CD4-positive, CD25-positive, alpha-beta regulatory T cell (primary cell): Measurements from ENCODE around the gene VPS37C. TPM values are rescaled to one million over a fixed set of nuclear protein-coding genes. Genes with fewer than 3 reads are reported as not detected.

ENCODE experiments used
- ATAC-seq, 2 donors: fragments of 150-1000 bp; cut with Tn5 transposase; one replicate each; pipeline ENCODE4 v1.10.0; 2021; ENCODE audit warnings: low read depth in 2 of 2, moderate number of reproducible peaks in 2 of 2, moderate library complexity in 1 of 2
- DNase-seq, 3 donors: peaks; one replicate each; pipeline versions ENCODE4 v3.0.0 to v3.0.0-alpha.2; 2012 to 2022; ENCODE audit warnings: mixed read lengths in 1 of 3
- H3K27ac ChIP-seq: one replicate; pipeline ENCODE4 v1.7.0; 2013; ENCODE audit warnings: mild to moderate bottlenecking, low read length; ENCODE audit not compliant: insufficient read depth, poor library complexity, severe bottlenecking
- H3K27me3 ChIP-seq: one replicate; pipeline ENCODE4 v1.7.0; 2013; ENCODE audit warnings: low read length; ENCODE audit not compliant: control insufficient read depth, insufficient read depth
- H3K36me3 ChIP-seq: one replicate; pipeline ENCODE4 v1.7.0; 2013; ENCODE audit warnings: mild to moderate bottlenecking, low read length, moderate library complexity; ENCODE audit not compliant: control insufficient read depth, insufficient read depth
- H3K4me1 ChIP-seq: 2 replicates; pipeline ENCODE4 v1.7.0; 2013; ENCODE audit warnings: mild to moderate bottlenecking, low read length; ENCODE audit not compliant: insufficient read depth, control insufficient read depth, poor library complexity, severe bottlenecking
- H3K4me3 ChIP-seq: one replicate; pipeline ENCODE4 v1.7.0; 2013; ENCODE audit warnings: low read depth, mild to moderate bottlenecking, low read length, moderate library complexity
- H3K9me3 ChIP-seq, 2 experiments: 1 replicate in 1 of 2; 2 replicates in 1 of 2; pipeline ENCODE4 v1.7.0; 2013; ENCODE audit warnings: low read length in 2 of 2, mild to moderate bottlenecking in 1 of 2, moderate library complexity in 1 of 2; ENCODE audit not compliant: control insufficient read depth in 2 of 2
- H3K27ac Mint-ChIP-seq, 3 donors: one replicate each; pipeline ENCODE4 v1.8.0; 2020 to 2022; ENCODE audit warnings: mild to moderate bottlenecking in 3 of 3, mixed read lengths in 3 of 3, moderate library complexity in 2 of 3
- H3K27me3 Mint-ChIP-seq: one replicate; pipeline ENCODE4 v1.8.0; 2022; ENCODE audit warnings: mild to moderate bottlenecking, mixed read lengths
- H3K36me3 Mint-ChIP-seq: one replicate; pipeline ENCODE4 v1.8.0; 2020; ENCODE audit warnings: mixed read lengths
- H3K4me1 Mint-ChIP-seq, 4 donors: one replicate each; pipeline ENCODE4 v1.8.0; 2020 to 2022; ENCODE audit warnings: mixed read lengths in 4 of 4, mild to moderate bottlenecking in 1 of 4
- H3K4me3 Mint-ChIP-seq, 4 donors: one replicate each; pipeline ENCODE4 v1.8.0; 2020 to 2022; ENCODE audit warnings: mild to moderate bottlenecking in 4 of 4, mixed read lengths in 4 of 4, moderate library complexity in 3 of 4
- H3K9me3 Mint-ChIP-seq, 7 donors: one replicate each; pipeline ENCODE4 v1.8.0; 2020 to 2022; ENCODE audit warnings: mixed read lengths in 7 of 7, mild to moderate bottlenecking in 3 of 7, moderate library complexity in 2 of 7
- polyA plus RNA-seq, 4 donors: library from polyadenylated mRNA; unstranded; fragments of 300-500 nt; fragmentation: Illumina TruSeq; gene quantifications; one replicate each; pipeline ENCODE4 v1.2.3, GENCODE V29; 2021
- total RNA-seq: library from RNA; stranded (reverse); gene quantifications from one replicate; pipeline ENCODE4 v1.2.3, GENCODE V29; 2022

The VPS37C gene
- total and polyA plus RNA-seq, 5 donors from 2014 or later, result 0.30 to 2.8 (median 0.65) TPM

DNA sequence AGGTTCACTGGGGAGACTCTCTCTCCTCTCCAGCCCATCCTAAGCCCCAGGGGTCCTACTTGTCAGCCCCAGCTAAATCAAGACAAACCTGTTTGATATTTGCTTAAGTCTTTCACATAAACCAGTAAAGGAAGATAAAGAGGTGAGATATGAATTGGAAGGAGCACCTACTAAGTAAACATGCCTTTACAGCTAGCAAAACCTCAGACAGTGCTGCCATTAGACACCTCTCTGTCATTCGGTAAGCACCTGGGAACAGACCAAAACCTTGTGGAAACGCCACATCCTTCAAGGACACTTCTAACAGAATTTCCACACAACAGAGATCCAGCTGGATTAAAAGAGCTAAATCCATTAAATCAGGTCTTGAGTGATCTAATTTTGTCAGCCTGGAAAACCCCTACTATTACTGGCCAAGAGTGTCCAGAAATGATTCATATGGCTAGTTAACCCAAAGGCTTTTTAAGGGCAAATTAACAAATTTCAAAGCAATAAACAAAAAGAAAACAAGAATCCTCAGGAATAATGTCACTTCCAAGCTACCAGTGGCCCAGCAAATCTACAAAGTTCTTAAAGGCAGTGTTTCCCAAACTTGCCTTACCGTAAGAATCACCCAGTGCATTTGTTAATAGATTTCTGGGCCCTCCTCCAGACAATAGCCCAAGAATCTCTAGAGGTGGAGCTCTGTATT, 2.4 kb downstream of the VPS37C start:
- Histone ChIP-seq H3K36me3 (peaks cover 2% of the 10 kb centered on the region), H3K9me3 (peaks cover 0 to 16% of the 10 kb centered on the region in 2 experiments), H3K4me1 (peaks cover 18% of the 10 kb centered on the region), H3K27me3 (no peaks in the 10 kb centered on the region), H3K4me3 (no peak overlapping the region), H3K27ac (no peak overlapping the region)
- DNase-seq (no peak), ATAC-seq (no peak)
- peaks cover 0 to 22% (median 9%) of the 10 kb centered on the region in 7 donors for H3K9me3 Mint-ChIP-seq
- H3K4me1 Mint-ChIP-seq, result peaks cover 26 to 46% (median 36%) of the 10 kb centered on the region in 4 donors
- H3K4me3 Mint-ChIP-seq, result peak overlapping the region in 3 of 4 donors; percentile 42 to 77 (median 47)
- peaks cover 22% of the 10 kb centered on the region for H3K36me3 Mint-ChIP-seq
- peaks cover 10% of the 10 kb centered on the region for H3K27me3 Mint-ChIP-seq
- H3K27ac Mint-ChIP-seq, result peak overlapping the region in 2 of 3 donors; percentile 2 to 15

DNA sequence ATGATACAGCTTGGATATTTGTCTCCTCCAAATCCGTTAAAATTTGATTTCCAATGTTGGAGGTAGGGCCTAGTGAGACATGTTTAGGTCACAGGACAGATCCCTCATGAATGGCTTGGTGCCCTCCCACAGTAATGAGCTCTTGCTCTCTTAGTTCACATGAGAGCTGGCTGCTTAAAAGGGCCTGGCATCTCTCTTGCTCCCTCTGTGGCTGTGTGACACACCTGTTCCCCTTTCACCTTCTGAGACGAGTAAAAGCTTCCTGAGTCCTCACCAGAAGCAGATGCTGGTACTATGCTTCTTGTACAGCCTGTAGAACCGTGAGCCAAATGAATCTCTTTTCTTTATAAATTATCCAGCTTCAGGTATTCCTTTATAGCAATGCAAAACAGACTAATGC, 3.5 kb downstream of the VPS37C start:
- peak overlapping the region in 2 of 3 donors; percentile 2 to 15 for H3K27ac Mint-ChIP-seq
- Histone ChIP-seq H3K9me3 (peaks cover 0 to 16% of the 10 kb centered on the region in 2 experiments), H3K27me3 (no peaks in the 10 kb centered on the region), H3K4me1 (peaks cover 18% of the 10 kb centered on the region), H3K36me3 (peaks cover 2% of the 10 kb centered on the region), H3K27ac (no peak overlapping the region), H3K4me3 (no peak overlapping the region)
- peak overlapping the region in 2 of 4 donors; percentile 22 to 77 for H3K4me3 Mint-ChIP-seq
- peak in 1 of 3 donors; percentile 36 for DNase-seq
- H3K4me1 Mint-ChIP-seq, result peaks cover 23 to 41% (median 37%) of the 10 kb centered on the region in 4 donors
- peaks cover 10% of the 10 kb centered on the region for H3K27me3 Mint-ChIP-seq
- H3K36me3 Mint-ChIP-seq, result peaks cover 22% of the 10 kb centered on the region
- peaks cover 0 to 22% (median 9%) of the 10 kb centered on the region in 7 donors for H3K9me3 Mint-ChIP-seq
- ATAC-seq, result no peak

DNA sequence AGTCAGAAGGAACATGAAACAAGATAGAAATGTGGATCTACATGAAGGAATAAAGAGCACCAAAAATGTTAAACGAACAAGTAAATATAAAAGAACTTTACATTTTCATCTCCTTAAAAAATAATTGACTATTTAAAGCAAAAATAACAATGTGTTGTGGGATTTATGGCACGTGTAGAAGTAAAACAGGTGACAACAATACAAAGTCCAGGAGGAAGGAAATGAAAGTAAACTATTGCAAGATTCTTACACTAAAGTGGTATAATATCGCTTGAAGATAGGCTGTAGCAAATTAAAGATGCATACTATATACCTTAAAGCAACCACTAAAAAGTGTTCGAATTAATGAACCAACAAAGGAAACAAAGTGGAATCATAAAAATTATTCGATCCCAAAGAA, 5.5 kb downstream of the VPS37C start:
- Mint-ChIP-seq H3K4me1 (peaks cover 21 to 38% (median 27%) of the 10 kb centered on the region in 4 donors), H3K27ac (peak overlapping the region in 1 of 3 donors; percentile 86), H3K4me3 (peak overlapping the region in 1 of 4 donors; percentile 40), H3K27me3 (no peaks in the 10 kb centered on the region), H3K9me3 (peaks cover 0 to 22% (median 7%) of the 10 kb centered on the region in 7 donors), H3K36me3 (peaks cover 22% of the 10 kb centered on the region)
- Histone ChIP-seq H3K27me3 (no peaks in the 10 kb centered on the region), H3K4me3 (no peak overlapping the region), H3K36me3 (peaks cover 2% of the 10 kb centered on the region), H3K9me3 (peaks cover 0 to 16% of the 10 kb centered on the region in 2 experiments), H3K27ac (no peak overlapping the region), H3K4me1 (peaks cover 7% of the 10 kb centered on the region)
- no peak for DNase-seq
- no peak for ATAC-seq

DNA sequence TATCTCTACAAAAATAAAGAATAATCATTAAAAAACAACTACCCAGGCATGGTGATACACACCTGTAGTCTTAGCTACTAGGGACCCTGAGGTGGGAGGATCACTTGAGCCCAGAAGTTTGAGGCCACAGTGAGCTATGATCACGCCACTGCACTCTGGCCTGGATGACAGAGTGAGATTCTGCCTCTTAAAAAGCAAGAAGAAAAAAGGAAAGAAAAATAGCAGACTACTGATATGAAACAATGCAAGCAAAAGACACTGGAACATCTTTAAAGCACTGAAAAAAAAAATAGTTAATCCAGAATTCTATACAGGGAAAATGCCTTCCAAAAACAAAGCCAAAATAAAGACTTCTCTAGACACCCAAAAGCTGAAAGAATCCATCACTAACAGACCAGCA, 5.9 kb downstream of the VPS37C start:
- H3K4me1 Mint-ChIP-seq, result peaks cover 17 to 38% (median 25%) of the 10 kb centered on the region in 4 donors
- peaks cover 22% of the 10 kb centered on the region for H3K36me3 Mint-ChIP-seq
- no peak overlapping the region for H3K4me3 ChIP-seq
- H3K27ac Mint-ChIP-seq, result no peak overlapping the region
- H3K4me1 ChIP-seq, result peaks cover 3% of the 10 kb centered on the region
- DNase-seq, result no peak
- no peaks in the 10 kb centered on the region for H3K27me3 ChIP-seq
- H3K9me3 Mint-ChIP-seq, result peaks cover 0 to 22% (median 7%) of the 10 kb centered on the region in 7 donors
- H3K9me3 ChIP-seq, result peaks cover 0 to 16% of the 10 kb centered on the region in 2 experiments
- ATAC-seq, result no peak
- no peaks in the 10 kb centered on the region for H3K27me3 Mint-ChIP-seq
- no peak overlapping the region for H3K4me3 Mint-ChIP-seq
- no peak overlapping the region for H3K27ac ChIP-seq
- H3K36me3 ChIP-seq, result peaks cover 2% of the 10 kb centered on the region

DNA sequence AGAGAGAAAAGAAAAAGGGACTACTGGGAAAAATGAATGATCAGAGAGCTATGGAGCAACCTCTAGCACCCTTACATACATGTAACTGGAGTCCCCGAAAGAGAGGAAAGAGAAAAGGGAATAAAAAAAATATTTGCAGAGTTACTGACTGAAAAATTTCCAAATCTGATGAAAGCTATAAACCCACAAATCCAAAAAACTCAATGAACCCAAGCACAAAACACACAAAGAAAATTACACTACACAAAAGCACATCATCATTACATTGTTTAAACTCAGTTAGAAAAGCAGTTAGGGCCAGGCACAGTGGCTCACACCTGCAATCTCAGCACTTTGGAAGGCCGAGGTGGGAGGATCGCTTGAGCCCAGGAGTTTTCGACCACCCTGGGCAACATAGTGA, 6.7 kb downstream of the VPS37C start:
- Mint-ChIP-seq H3K4me1 (peaks cover 17 to 34% (median 21%) of the 10 kb centered on the region in 4 donors), H3K27ac (no peak overlapping the region), H3K27me3 (no peaks in the 10 kb centered on the region), H3K9me3 (peaks cover 0 to 22% (median 7%) of the 10 kb centered on the region in 7 donors), H3K36me3 (peaks cover 22% of the 10 kb centered on the region), H3K4me3 (peak overlapping the region in 1 of 4 donors; percentile 22)
- H3K27me3 ChIP-seq, result no peaks in the 10 kb centered on the region
- DNase-seq (no peak), ATAC-seq (no peak)
- no peak overlapping the region for H3K4me3 ChIP-seq
- H3K9me3 ChIP-seq, result peaks cover 0 to 16% of the 10 kb centered on the region in 2 experiments
- peaks cover 2% of the 10 kb centered on the region for H3K36me3 ChIP-seq
- H3K4me1 ChIP-seq, result no peaks in the 10 kb centered on the region
- H3K27ac ChIP-seq, result no peak overlapping the region

DNA sequence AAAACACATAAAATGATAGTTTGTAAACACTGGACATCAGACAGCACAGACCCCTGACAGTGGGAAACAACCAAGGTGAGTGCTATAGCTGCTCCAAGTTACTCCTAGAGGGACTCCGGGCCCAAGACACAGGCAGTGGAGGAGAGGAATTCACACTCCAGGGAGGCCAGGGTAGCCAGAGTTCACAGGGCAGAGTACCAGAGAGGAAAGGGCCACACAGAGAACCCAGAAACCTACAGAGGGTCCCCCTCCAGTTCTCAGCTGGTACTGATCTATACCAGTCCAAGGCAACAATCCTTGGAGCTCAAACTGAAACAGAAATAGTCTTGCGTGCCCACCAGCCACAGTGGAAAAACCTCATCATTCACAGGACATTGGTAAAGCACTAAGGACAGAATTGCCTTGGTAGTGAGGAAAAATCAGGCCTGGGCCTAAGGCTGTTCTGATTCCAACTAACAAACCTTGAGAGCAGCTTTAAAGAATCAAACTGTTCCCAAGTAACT, 7.6 kb downstream of the VPS37C start:
- Mint-ChIP-seq H3K4me3 (no peak overlapping the region), H3K27ac (no peak overlapping the region), H3K36me3 (peaks cover 22% of the 10 kb centered on the region), H3K4me1 (peaks cover 14 to 30% (median 15%) of the 10 kb centered on the region in 4 donors), H3K9me3 (peaks cover 0 to 22% (median 7%) of the 10 kb centered on the region in 7 donors), H3K27me3 (no peaks in the 10 kb centered on the region)
- DNase-seq (no peak), ATAC-seq (no peak)
- Histone ChIP-seq H3K4me3 (no peak overlapping the region), H3K27ac (no peak overlapping the region), H3K4me1 (no peaks in the 10 kb centered on the region), H3K9me3 (peaks cover 0 to 16% of the 10 kb centered on the region in 2 experiments), H3K36me3 (peaks cover 2% of the 10 kb centered on the region), H3K27me3 (no peaks in the 10 kb centered on the region)

DNA sequence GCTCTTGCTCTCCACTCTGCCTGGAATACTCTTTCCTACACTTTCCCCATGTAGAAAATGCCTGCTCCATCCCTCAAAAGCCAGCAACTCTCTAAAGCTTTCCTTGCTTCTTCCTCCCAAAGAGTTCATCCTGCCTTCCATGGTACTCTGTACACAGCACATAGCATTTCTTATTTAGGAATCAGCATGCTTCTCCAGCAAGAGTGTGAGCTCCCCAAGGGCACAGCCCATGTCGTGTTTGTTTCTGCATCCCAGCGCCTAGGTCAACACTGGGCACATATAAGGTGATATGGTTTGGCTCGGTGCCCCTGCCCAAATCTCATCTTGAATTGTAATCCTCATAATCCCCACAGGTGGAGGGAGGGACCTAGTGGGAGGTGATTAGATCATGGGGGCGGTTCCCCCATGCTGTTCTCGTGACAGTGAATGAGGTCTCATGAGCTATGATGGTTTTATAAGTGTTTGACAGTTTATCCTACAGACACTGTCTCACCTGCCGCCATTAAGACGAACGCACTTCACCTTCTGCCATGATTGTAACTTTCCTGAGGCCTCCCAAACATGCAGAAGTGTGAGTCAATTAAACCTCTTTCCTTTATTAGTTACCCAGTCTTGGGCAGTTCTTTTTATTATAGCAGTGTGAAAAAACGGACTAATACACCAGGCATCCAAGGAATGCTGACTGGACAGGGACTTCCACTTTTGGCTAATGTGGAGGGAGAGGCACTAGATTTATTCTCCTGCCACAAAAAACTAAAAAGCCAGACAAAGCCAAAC, 8.2 kb downstream of the VPS37C start:
- DNase-seq (no peak), ATAC-seq (no peak)
- Mint-ChIP-seq H3K4me3 (no peak overlapping the region), H3K9me3 (peaks cover 0 to 22% (median 7%) of the 10 kb centered on the region in 7 donors), H3K27me3 (no peaks in the 10 kb centered on the region), H3K36me3 (peaks cover 22% of the 10 kb centered on the region), H3K27ac (no peak overlapping the region), H3K4me1 (peaks cover 10 to 25% (median 12%) of the 10 kb centered on the region in 4 donors)
- Histone ChIP-seq H3K36me3 (peaks cover 2% of the 10 kb centered on the region), H3K4me1 (no peaks in the 10 kb centered on the region), H3K27me3 (no peaks in the 10 kb centered on the region), H3K9me3 (peaks cover 0 to 16% of the 10 kb centered on the region in 2 experiments), H3K27ac (no peak overlapping the region), H3K4me3 (no peak overlapping the region)
